Ovary (tissue), 3 donors: ENCODE measurements around the gene MBD4.
"Not testable (repeated sequence)": the region's sequence is repeated elsewhere in the genome, so short reads cannot be mapped to it uniquely, and the experiment has no call there.

Experiments used
- CTCF ChIP-seq, 3 donors: fragments of 450-650 bp in 2 of 3; fragments of 200-600 bp in 1 of 3; IDR thresholded peaks; one replicate each; pipeline versions ENCODE4 v1.5.1 to v1.8.0; 2016 to 2022; ENCODE audit warnings: antibody characterized with exemption in 3 of 3, mild to moderate bottlenecking in 1 of 3
- EP300 ChIP-seq: sonication (generic); formaldehyde crosslinking; IDR thresholded peaks from one replicate; pipeline ENCODE4 v1.6.1; 2017; ENCODE audit warnings: antibody characterized with exemption
- POLR2A ChIP-seq: fragments of 450-650 bp; IDR thresholded peaks from one replicate; pipeline ENCODE4 v1.6.1; 2017; ENCODE audit warnings: antibody characterized with exemption, mild to moderate bottlenecking, moderate library complexity
- donor health status: DM: no; HTN: no; CAD: no.

- not testable (repeated sequence) for TF ChIP-seq CTCF (IDR thresholded peaks at IDR 0.05); POLR2A; EP300
Measured at GRCh38 chr3:129481225-129481765, 41.5 kb upstream of the MBD4 start.
